OCI-LY1 (cell line): ENCODE results near the gene B3GALT6.

Experiments
- H2AFZ ChIP-seq: fragments of 200-600 bp; sonication (generic), shearing (Covaris generic); 2 replicates; pipeline ENCODE4 v1.6.0; 2014; ENCODE audit warnings: antibody characterized with exemption, mild to moderate bottlenecking, low read length
- H3F3A ChIP-seq: fragments of 200-600 bp; sonication (generic), shearing (Covaris generic); 2 replicates; pipeline ENCODE4 v1.6.0; 2014; ENCODE audit warnings: mild to moderate bottlenecking, antibody characterized with exemption, low read length, moderate library complexity; ENCODE audit not compliant: insufficient read depth
- H3K27ac ChIP-seq: fragments of 200-600 bp; sonication (generic); 2 replicates; pipeline ENCODE4 v1.5.1; 2014; ENCODE audit warnings: low read length, mixed run types, mild to moderate bottlenecking, low read depth; ENCODE audit not compliant: poor library complexity, severe bottlenecking
- H3K27me3 ChIP-seq: fragments of 200-600 bp; sonication (generic); 2 replicates; pipeline ENCODE4 v1.6.0; 2014; ENCODE audit warnings: antibody characterized with exemption, mild to moderate bottlenecking, low read length, moderate library complexity; ENCODE audit not compliant: insufficient read depth
- H3K36me3 ChIP-seq: fragments of 200-600 bp; sonication (generic); 2 replicates; pipeline ENCODE4 v1.6.1; 2014; ENCODE audit warnings: mild to moderate bottlenecking, antibody characterized with exemption, low read length, moderate library complexity, mixed read lengths; ENCODE audit not compliant: insufficient read depth
- H3K4me1 ChIP-seq: fragments of 200-600 bp; sonication (generic); 2 replicates; pipeline ENCODE4 v1.5.1; 2014; ENCODE audit warnings: mild to moderate bottlenecking, low read length, moderate library complexity; ENCODE audit not compliant: insufficient read depth, severe bottlenecking
- H3K4me2 ChIP-seq: fragments of 200-600 bp; sonication (generic), shearing (Covaris generic); 2 replicates; pipeline ENCODE4 v1.6.1; 2014; ENCODE audit warnings: low read length
- H3K4me3 ChIP-seq: fragments of 200-600 bp; sonication (generic); 2 replicates; pipeline ENCODE4 v1.5.1; 2014; ENCODE audit warnings: low read length, low read depth, mild to moderate bottlenecking, mixed read lengths; ENCODE audit not compliant: poor library complexity, severe bottlenecking
- H3K79me2 ChIP-seq: fragments of 200-600 bp; shearing (Covaris generic); 2 replicates; pipeline ENCODE4 v1.6.1; 2016; ENCODE audit warnings: mixed run types, low read length, mixed read lengths; ENCODE audit not compliant: insufficient read depth
- H3K9ac ChIP-seq: fragments of 200-600 bp; sonication (generic), shearing (Covaris generic); 2 replicates; pipeline ENCODE4 v1.6.1; 2014; ENCODE audit warnings: mild to moderate bottlenecking, low read length, mixed read lengths
- H3K9me2 ChIP-seq: fragments of 200-600 bp; sonication (generic), shearing (Covaris generic); 2 replicates; pipeline ENCODE4 v1.6.1; 2014; ENCODE audit warnings: low read depth, mild to moderate bottlenecking, low read length, mixed read lengths
- H3K9me3 ChIP-seq: fragments of 200-600 bp; shearing (Covaris generic); 2 replicates; pipeline ENCODE4 v1.6.1; 2014; ENCODE audit warnings: low read length, mixed read lengths
- H4K20me1 ChIP-seq: fragments of 200-600 bp; sonication (generic), shearing (Covaris generic); 2 replicates; pipeline ENCODE4 v1.6.0; 2016; ENCODE audit warnings: mild to moderate bottlenecking, low read length; ENCODE audit not compliant: insufficient read depth
- CTCF ChIP-seq: fragments of 200-600 bp; sonication (generic), shearing (Covaris generic); IDR thresholded peaks from 2 replicates; pipeline ENCODE4 v1.5.1; 2017; ENCODE audit warnings: mild to moderate bottlenecking, antibody characterized with exemption, low read length, moderate library complexity, mixed read lengths
- EZH2 ChIP-seq: fragments of 200-600 bp; sonication (generic), shearing (Covaris generic); IDR thresholded peaks from 2 replicates; pipeline ENCODE4 v1.8.0; 2017; ENCODE audit warnings: borderline replicate concordance, mixed run types, mild to moderate bottlenecking, antibody characterized with exemption, low read length, moderate library complexity, mixed read lengths

The B3GALT6 gene

GRCh38 chr1:1255078-1255477 is 23.0 kb downstream of the B3GALT6 start:
- Histone ChIP-seq H3K36me3 (peaks cover 53% of the 10 kb centered on the region), H3K9ac (no peak overlapping the region), H4K20me1 (no peaks in the 10 kb centered on the region), H3K27ac (no peak overlapping the region), H3K79me2 (no peaks in the 10 kb centered on the region), H3K9me2 (no peaks in the 10 kb centered on the region), H3K27me3 (no peaks in the 10 kb centered on the region), H3K9me3 (no peaks in the 10 kb centered on the region), H3K4me2 (no peak overlapping the region), H3F3A (no peaks in the 10 kb centered on the region), H2AFZ (no peak overlapping the region), H3K4me3 (no peak overlapping the region), H3K4me1 (peaks cover 10% of the 10 kb centered on the region)
- no peak for TF ChIP-seq EZH2
- TF ChIP-seq CTCF, result no peak

- H3K9me2 ChIP-seq, result no peaks in the 10 kb centered on the region
- H3K36me3 ChIP-seq, result peaks cover 53% of the 10 kb centered on the region
Observed at GRCh38 chr1:1255611-1256010, 23.6 kb downstream of the B3GALT6 start.

GRCh38 chr1:1256956-1257871 is 25.2 kb downstream of the B3GALT6 start:
- Histone ChIP-seq H3K27me3 (no peaks in the 10 kb centered on the region), H3K9ac (no peak overlapping the region), H3K27ac (no peak overlapping the region), H3K36me3 (peaks cover 63% of the 10 kb centered on the region), H3K4me2 (no peak overlapping the region), H3K9me3 (no peaks in the 10 kb centered on the region), H3K79me2 (no peaks in the 10 kb centered on the region), H3K9me2 (no peaks in the 10 kb centered on the region), H3K4me3 (no peak overlapping the region), H3K4me1 (peaks cover 14% of the 10 kb centered on the region), H4K20me1 (no peaks in the 10 kb centered on the region), H2AFZ (no peak overlapping the region), H3F3A (no peaks in the 10 kb centered on the region)
- TF ChIP-seq CTCF (no peak), EZH2 (no peak)

More at GRCh38 chr1:1255611-1256010, 23.6 kb downstream of the B3GALT6 start:
- H2AFZ ChIP-seq, result no peak overlapping the region
- no peaks in the 10 kb centered on the region for H3K79me2 ChIP-seq
- H4K20me1 ChIP-seq, result no peaks in the 10 kb centered on the region
- H3K9ac ChIP-seq, result no peak overlapping the region
- no peaks in the 10 kb centered on the region for H3F3A ChIP-seq
- no peaks in the 10 kb centered on the region for H3K9me3 ChIP-seq
- H3K27me3 ChIP-seq, result no peaks in the 10 kb centered on the region
- H3K27ac ChIP-seq, result no peak overlapping the region
- H3K4me1 ChIP-seq, result peaks cover 13% of the 10 kb centered on the region
- H3K4me2 ChIP-seq, result no peak overlapping the region
- no peak for TF ChIP-seq EZH2
- TF ChIP-seq CTCF, result no peak
- H3K4me3 ChIP-seq, result no peak overlapping the region
